ENCODE measurements around the gene HMMR. TPM values are rescaled to one million over a fixed set of nuclear protein-coding genes. Genes with fewer than 3 reads are reported as not detected.

HMMR gene
- total and polyA plus RNA-seq, 5 donors from 2014 or later = 0.82 to 2.3 (median 1.0) TPM

DNA sequence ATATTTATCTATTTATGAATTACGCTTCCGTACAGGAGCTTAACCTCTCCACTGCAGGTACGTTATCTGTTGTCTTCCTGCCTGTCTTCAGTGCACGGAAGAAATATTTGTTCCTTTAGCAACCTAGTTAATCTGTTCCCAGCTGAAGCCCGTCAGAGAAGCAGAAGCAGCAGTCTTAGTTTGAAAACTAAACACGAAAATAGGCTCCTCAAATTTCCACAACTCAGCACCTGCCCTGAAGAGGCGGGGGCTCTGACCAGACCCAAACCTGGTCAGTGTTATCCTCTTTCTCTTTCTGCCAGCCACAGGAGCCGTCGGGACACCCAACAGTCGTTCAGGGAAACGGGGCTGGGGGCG, 992 bp upstream of the HMMR start:
- DNase-seq (peak in 1 of 3 donors; percentile 47), ATAC-seq (ENCODE audit: low read depth in 2 of 2) (no peak)
- Histone ChIP-seq H3K36me3 (ENCODE audit: control insufficient read depth, insufficient read depth, low read length) (peaks cover 13% of the 10 kb centered on the region), H3K27me3 (ENCODE audit: control insufficient read depth, insufficient read depth, low read length) (no peaks in the 10 kb centered on the region), H3K4me1 (ENCODE audit: control insufficient read depth, insufficient read depth, low read length, poor library complexity, severe bottlenecking) (peaks cover 52% of the 10 kb centered on the region), H3K4me3 (ENCODE audit: low read depth, low read length) (peak overlapping the region; percentile 90), H3K9me3 (ENCODE audit: control insufficient read depth in 2 of 2, low read length in 2 of 2) (no peaks in the 10 kb centered on the region), H3K27ac (ENCODE audit: insufficient read depth, low read length, poor library complexity, severe bottlenecking) (peak overlapping the region; percentile 97)
- peaks cover 18% of the 10 kb centered on the region for H3K36me3 Mint-ChIP-seq
- H3K9me3 Mint-ChIP-seq = no peaks in the 10 kb centered on the region
- H3K4me1 Mint-ChIP-seq = peaks cover 18 to 65% (median 44%) of the 10 kb centered on the region in 4 donors
- peak overlapping the region; percentile 95 to 99 (median 98) for H3K4me3 Mint-ChIP-seq
- peak overlapping the region; percentile 98 to 100 (median 100) for H3K27ac Mint-ChIP-seq
- peaks cover 9% of the 10 kb centered on the region for H3K27me3 Mint-ChIP-seq

DNA sequence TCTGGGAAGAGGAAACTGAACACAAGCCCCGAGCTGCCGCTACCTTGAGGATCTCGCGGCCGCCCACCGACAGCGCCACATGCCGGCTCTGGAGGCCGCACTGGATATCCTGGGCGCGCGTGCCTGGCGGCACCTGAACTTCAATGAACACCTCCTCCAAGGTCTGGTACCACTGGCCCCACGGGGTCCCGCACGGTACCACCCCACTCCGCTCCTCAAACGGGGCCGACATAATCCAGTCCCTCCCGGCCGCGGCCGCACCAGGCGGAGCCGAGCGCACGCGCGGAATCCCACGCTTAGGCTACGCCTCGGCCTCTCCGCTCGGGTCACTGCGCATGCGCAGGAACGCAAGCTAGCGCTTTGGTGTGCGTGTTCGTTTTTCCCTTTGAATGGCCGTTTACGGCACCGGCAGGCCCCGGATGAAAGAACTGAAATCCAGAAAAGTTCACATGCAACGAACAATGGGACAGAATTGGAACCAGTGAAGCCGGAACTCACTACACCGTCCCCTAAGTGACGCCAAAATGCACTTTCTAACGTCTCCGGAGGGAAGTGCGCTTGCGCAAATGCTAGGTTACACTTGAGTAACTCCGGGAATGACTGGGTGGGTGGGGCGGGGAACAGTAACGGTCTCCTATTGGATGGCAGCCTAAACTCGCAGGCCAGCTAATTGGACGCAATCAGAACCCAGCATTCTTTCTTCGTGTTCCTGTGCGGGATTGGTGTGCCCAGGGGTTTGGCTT, 442 bp upstream of the HMMR start, which contains the start of gene NUDCD2:
TSS of gene NUDCD2 (minus strand) at position 284 of the 743 bp plus-strand sequence. CDS start at position 232, 52 bp downstream.
- Mint-ChIP-seq H3K4me1 (peaks cover 19 to 63% (median 40%) of the 10 kb centered on the region in 4 donors), H3K9me3 (no peaks in the 10 kb centered on the region), H3K27me3 (peaks cover 9% of the 10 kb centered on the region), H3K27ac (peak within 1 kb of the TSS; percentile 98 to 100 (median 100)), H3K4me3 (peak within 1 kb of the TSS; percentile 95 to 99 (median 98)), H3K36me3 (peaks cover 13% of the 10 kb centered on the region)
- no peaks in the 10 kb centered on the region for H3K9me3 ChIP-seq (ENCODE audit: control insufficient read depth in 2 of 2, low read length in 2 of 2)
- H3K27ac ChIP-seq (ENCODE audit: insufficient read depth, low read length, poor library complexity, severe bottlenecking) = peak within 1 kb of the TSS; percentile 97
- no peaks in the 10 kb centered on the region for H3K27me3 ChIP-seq (ENCODE audit: control insufficient read depth, insufficient read depth, low read length)
- ATAC-seq (ENCODE audit: low read depth in 2 of 2) = peak; percentile 86 to 89
- peaks cover 52% of the 10 kb centered on the region for H3K4me1 ChIP-seq (ENCODE audit: control insufficient read depth, insufficient read depth, low read length, poor library complexity, severe bottlenecking)
- peak within 1 kb of the TSS; percentile 90 for H3K4me3 ChIP-seq (ENCODE audit: low read depth, low read length)
- DNase-seq = peak; percentile 91 to 99 (median 98)
- H3K36me3 ChIP-seq (ENCODE audit: control insufficient read depth, insufficient read depth, low read length) = peaks cover 8% of the 10 kb centered on the region

DNA sequence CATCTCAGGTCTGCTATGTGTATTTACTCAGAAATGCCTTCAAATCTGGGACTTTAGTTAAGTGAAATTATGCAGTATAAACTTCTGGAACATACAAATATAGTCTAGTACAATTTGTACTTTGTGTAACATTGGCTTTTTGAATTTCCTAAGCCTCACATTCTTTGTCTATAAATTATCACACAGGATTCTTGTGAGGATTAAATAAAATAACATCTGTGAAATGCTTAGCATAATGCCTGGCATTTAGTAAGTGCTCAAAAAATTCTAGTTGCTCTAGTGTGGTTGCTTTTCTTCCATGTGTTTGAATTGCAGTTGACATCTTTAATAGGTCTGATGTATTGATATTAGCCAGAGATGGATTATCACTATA, 2.6 kb downstream of the HMMR start:
- Histone ChIP-seq H3K4me1 (ENCODE audit: control insufficient read depth, insufficient read depth, low read length, poor library complexity, severe bottlenecking) (peaks cover 46% of the 10 kb centered on the region), H3K4me3 (ENCODE audit: low read depth, low read length) (no peak overlapping the region), H3K27me3 (ENCODE audit: control insufficient read depth, insufficient read depth, low read length) (no peaks in the 10 kb centered on the region), H3K36me3 (ENCODE audit: control insufficient read depth, insufficient read depth, low read length) (no peaks in the 10 kb centered on the region), H3K9me3 (ENCODE audit: control insufficient read depth in 2 of 2, low read length in 2 of 2) (no peaks in the 10 kb centered on the region), H3K27ac (ENCODE audit: insufficient read depth, low read length, poor library complexity, severe bottlenecking) (peak overlapping the region; percentile 97)
- Mint-ChIP-seq H3K9me3 (no peaks in the 10 kb centered on the region), H3K4me3 (peak overlapping the region in 3 of 4 donors; percentile 4 to 99 (median 83)), H3K36me3 (no peaks in the 10 kb centered on the region), H3K27me3 (peaks cover 9% of the 10 kb centered on the region), H3K27ac (peak overlapping the region in 1 of 3 donors; percentile 70), H3K4me1 (peaks cover 12 to 51% (median 39%) of the 10 kb centered on the region in 4 donors)
- ATAC-seq (ENCODE audit: low read depth in 2 of 2) (no peak), DNase-seq (no peak)

DNA sequence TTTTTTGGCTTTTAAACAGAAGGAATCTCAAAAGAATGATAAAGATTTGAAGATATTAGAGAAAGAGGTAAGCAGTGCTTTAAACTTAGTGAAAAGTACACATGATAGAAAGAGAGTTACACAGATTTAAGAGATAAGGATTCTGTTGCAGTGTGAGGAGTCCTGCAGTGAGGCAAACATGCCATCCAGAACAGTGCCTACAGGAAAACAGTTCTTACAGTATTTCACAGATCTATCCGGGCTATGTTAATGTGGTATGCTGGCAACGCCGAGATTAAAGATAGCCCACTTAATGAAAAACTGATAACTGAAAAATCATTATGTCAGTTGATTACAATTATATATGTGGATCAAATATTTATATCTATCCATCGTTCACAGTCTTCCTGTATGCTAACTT, 7.2 kb downstream of the HMMR start:
- Mint-ChIP-seq H3K4me3 (peak overlapping the region in 3 of 4 donors; percentile 1 to 82 (median 5)), H3K27me3 (no peaks in the 10 kb centered on the region), H3K27ac (peak overlapping the region in 2 of 3 donors; percentile 12 to 85), H3K36me3 (no peaks in the 10 kb centered on the region), H3K4me1 (peaks cover 5 to 37% (median 22%) of the 10 kb centered on the region in 4 donors), H3K9me3 (no peaks in the 10 kb centered on the region)
- Histone ChIP-seq H3K4me3 (ENCODE audit: low read depth, low read length) (peak overlapping the region; percentile 55), H3K36me3 (ENCODE audit: control insufficient read depth, insufficient read depth, low read length) (no peaks in the 10 kb centered on the region), H3K9me3 (ENCODE audit: control insufficient read depth in 2 of 2, low read length in 2 of 2) (no peaks in the 10 kb centered on the region), H3K4me1 (ENCODE audit: control insufficient read depth, insufficient read depth, low read length, poor library complexity, severe bottlenecking) (peaks cover 13% of the 10 kb centered on the region), H3K27me3 (ENCODE audit: control insufficient read depth, insufficient read depth, low read length) (no peaks in the 10 kb centered on the region), H3K27ac (ENCODE audit: insufficient read depth, low read length, poor library complexity, severe bottlenecking) (no peak overlapping the region)
- no peak for DNase-seq
- ATAC-seq (ENCODE audit: low read depth in 2 of 2) = no peak

DNA sequence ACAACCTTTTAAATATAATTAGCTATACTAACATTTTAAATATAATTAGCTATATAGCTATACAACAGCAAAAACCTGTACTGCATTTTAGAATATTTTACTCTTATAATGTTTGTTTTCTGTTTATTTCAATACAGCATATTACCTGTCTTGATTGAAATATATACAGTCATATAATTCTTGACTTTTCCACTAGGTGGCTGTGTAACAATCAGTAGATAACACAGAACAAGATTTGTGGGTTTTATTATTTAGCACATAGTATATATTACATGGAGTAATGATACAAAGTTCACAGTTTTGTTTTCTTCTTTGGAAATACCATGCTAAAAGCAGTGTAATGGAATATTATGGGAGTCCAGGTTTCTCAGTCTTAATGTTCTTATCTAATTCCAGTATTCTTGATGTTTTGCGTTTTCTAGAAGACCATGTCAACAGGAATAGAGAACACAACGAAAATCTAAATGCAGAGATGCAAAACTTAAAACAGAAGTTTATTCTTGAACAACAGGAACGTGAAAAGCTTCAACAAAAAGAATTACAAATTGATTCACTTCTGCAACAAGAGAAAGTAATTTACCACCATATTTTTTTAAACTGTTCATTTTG, 13.3 kb downstream of the HMMR start:
- DNase-seq (peak in 2 of 3 donors; percentile 55 to 60), ATAC-seq (ENCODE audit: low read depth in 2 of 2) (peak; percentile 67 to 87)
- Histone ChIP-seq H3K4me1 (ENCODE audit: control insufficient read depth, insufficient read depth, low read length, poor library complexity, severe bottlenecking) (no peaks in the 10 kb centered on the region), H3K27ac (ENCODE audit: insufficient read depth, low read length, poor library complexity, severe bottlenecking) (no peak overlapping the region), H3K9me3 (ENCODE audit: control insufficient read depth in 2 of 2, low read length in 2 of 2) (no peaks in the 10 kb centered on the region), H3K4me3 (ENCODE audit: low read depth, low read length) (no peak overlapping the region), H3K27me3 (ENCODE audit: control insufficient read depth, insufficient read depth, low read length) (no peaks in the 10 kb centered on the region), H3K36me3 (ENCODE audit: control insufficient read depth, insufficient read depth, low read length) (no peaks in the 10 kb centered on the region)
- peaks cover 8 to 20% (median 13%) of the 10 kb centered on the region in 4 donors for H3K4me1 Mint-ChIP-seq
- no peak overlapping the region for H3K4me3 Mint-ChIP-seq
- peak overlapping the region in 1 of 3 donors; percentile 26 for H3K27ac Mint-ChIP-seq
- no peaks in the 10 kb centered on the region for H3K9me3 Mint-ChIP-seq
- no peaks in the 10 kb centered on the region for H3K27me3 Mint-ChIP-seq
- H3K36me3 Mint-ChIP-seq = no peaks in the 10 kb centered on the region

DNA sequence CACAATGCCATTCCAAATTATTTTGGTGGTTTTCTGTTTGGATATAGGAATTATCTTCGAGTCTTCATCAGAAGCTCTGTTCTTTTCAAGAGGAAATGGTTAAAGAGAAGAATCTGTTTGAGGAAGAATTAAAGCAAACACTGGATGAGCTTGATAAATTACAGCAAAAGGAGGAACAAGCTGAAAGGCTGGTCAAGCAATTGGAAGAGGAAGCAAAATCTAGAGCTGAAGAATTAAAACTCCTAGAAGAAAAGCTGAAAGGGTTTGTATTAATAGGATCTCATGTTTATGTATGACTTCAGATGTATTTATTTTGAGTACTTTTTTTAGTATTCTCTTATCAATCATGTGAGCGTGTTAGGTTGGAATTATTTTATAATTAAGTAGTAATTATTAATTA, 15.0 kb downstream of the HMMR start:
- DNase-seq = no peak
- H3K27ac Mint-ChIP-seq = peak overlapping the region in 1 of 3 donors; percentile 92
- no peaks in the 10 kb centered on the region for H3K36me3 Mint-ChIP-seq
- H3K4me1 Mint-ChIP-seq = peaks cover 10 to 28% (median 23%) of the 10 kb centered on the region in 4 donors
- no peaks in the 10 kb centered on the region for H3K9me3 Mint-ChIP-seq
- no peak for ATAC-seq (ENCODE audit: low read depth in 2 of 2)
- no peaks in the 10 kb centered on the region for H3K36me3 ChIP-seq (ENCODE audit: control insufficient read depth, insufficient read depth, low read length)
- H3K27me3 ChIP-seq (ENCODE audit: control insufficient read depth, insufficient read depth, low read length) = no peaks in the 10 kb centered on the region
- H3K4me1 ChIP-seq (ENCODE audit: control insufficient read depth, insufficient read depth, low read length, poor library complexity, severe bottlenecking) = no peaks in the 10 kb centered on the region
- no peak overlapping the region for H3K27ac ChIP-seq (ENCODE audit: insufficient read depth, low read length, poor library complexity, severe bottlenecking)
- no peak overlapping the region for H3K4me3 ChIP-seq (ENCODE audit: low read depth, low read length)
- H3K9me3 ChIP-seq (ENCODE audit: control insufficient read depth in 2 of 2, low read length in 2 of 2) = no peaks in the 10 kb centered on the region
- no peaks in the 10 kb centered on the region for H3K27me3 Mint-ChIP-seq
- no peak overlapping the region for H3K4me3 Mint-ChIP-seq

DNA sequence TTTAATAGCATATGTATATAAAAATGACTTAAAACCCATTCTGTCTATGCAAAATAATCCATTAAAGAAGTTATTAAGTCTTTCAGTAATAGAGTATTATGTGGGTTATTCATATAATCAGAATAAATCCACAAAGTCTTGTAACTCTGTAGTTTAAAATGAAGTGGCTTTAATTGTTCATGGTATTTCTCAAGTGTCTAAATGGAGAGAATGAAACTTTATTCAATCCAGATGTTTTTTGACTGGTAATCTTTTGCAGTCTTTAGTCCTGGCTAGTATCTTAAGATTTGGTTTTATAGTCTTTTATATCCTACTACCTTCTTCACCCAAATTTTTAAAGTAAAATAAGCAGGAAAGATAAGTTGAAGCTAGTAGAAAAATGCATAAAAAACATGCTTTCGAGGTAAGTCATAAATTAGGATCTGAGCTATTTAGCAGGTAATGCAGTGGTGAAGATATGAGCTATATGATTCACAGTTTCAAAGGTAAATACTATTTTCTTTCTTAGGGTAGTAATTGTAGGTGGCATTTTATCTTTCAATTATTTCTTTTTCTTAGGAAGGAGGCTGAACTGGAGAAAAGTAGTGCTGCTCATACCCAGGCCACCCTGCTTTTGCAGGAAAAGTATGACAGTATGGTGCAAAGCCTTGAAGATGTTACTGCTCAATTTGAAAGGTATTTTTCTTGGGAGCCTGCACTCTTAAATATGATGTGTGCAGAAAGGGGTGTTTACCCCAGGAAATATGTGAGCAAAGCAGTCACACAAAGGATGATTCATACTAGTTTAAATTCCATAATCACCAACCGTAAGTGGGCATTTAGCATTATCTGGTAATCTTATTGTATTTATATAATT, 17.9 kb downstream of the HMMR start:
- Histone ChIP-seq H3K4me1 (ENCODE audit: control insufficient read depth, insufficient read depth, low read length, poor library complexity, severe bottlenecking) (no peaks in the 10 kb centered on the region), H3K4me3 (ENCODE audit: low read depth, low read length) (no peak overlapping the region), H3K27me3 (ENCODE audit: control insufficient read depth, insufficient read depth, low read length) (no peaks in the 10 kb centered on the region), H3K9me3 (ENCODE audit: control insufficient read depth in 2 of 2, low read length in 2 of 2) (no peaks in the 10 kb centered on the region), H3K27ac (ENCODE audit: insufficient read depth, low read length, poor library complexity, severe bottlenecking) (no peak overlapping the region), H3K36me3 (ENCODE audit: control insufficient read depth, insufficient read depth, low read length) (no peaks in the 10 kb centered on the region)
- H3K4me3 Mint-ChIP-seq = peak overlapping the region in 1 of 4 donors; percentile 24
- peak overlapping the region in 2 of 3 donors; percentile 16 to 62 for H3K27ac Mint-ChIP-seq
- DNase-seq (no peak), ATAC-seq (ENCODE audit: low read depth in 2 of 2) (no peak)
- no peaks in the 10 kb centered on the region for H3K9me3 Mint-ChIP-seq
- H3K27me3 Mint-ChIP-seq = no peaks in the 10 kb centered on the region
- H3K36me3 Mint-ChIP-seq = no peaks in the 10 kb centered on the region
- peaks cover 14 to 38% (median 25%) of the 10 kb centered on the region in 4 donors for H3K4me1 Mint-ChIP-seq
